ENCODE results near the gene CREB5.

The CREB5 gene

GRCh38 chr7:28804157-28804556, 391.8 kb downstream of the CREB5 start:
- TF ChIP-seq BACH2 (CRISPR knock-in tag; IDR thresholded peaks at IDR 0.05; ENCODE audit: borderline replicate concordance) (no peak), TSHZ2 (CRISPR knock-in tag; IDR thresholded peaks at IDR 0.05) (no peak), TOX (CRISPR knock-in tag; IDR thresholded peaks at IDR 0.05; ENCODE audit: borderline replicate concordance) (no peak), ZC3H10 (CRISPR knock-in tag; IDR thresholded peaks at IDR 0.05) (no peak), CREB5 (CRISPR knock-in tag; IDR thresholded peaks at IDR 0.05; ENCODE audit: low read depth) (no peak), ZNF565 (CRISPR knock-in tag; conservative IDR thresholded peaks at IDR 0.05; ENCODE audit: low read depth) (no peak), OSR1 (CRISPR knock-in tag; IDR thresholded peaks at IDR 0.05) (no peak), ZFP30 (CRISPR knock-in tag; IDR thresholded peaks at IDR 0.05) (no peak), TCF4 (CRISPR knock-in tag; IDR thresholded peaks at IDR 0.05; ENCODE audit: borderline replicate concordance) (no peak), GLIS3 (CRISPR knock-in tag; IDR thresholded peaks at IDR 0.05) (no peak)
- ATAC-seq: no peak

DNA sequence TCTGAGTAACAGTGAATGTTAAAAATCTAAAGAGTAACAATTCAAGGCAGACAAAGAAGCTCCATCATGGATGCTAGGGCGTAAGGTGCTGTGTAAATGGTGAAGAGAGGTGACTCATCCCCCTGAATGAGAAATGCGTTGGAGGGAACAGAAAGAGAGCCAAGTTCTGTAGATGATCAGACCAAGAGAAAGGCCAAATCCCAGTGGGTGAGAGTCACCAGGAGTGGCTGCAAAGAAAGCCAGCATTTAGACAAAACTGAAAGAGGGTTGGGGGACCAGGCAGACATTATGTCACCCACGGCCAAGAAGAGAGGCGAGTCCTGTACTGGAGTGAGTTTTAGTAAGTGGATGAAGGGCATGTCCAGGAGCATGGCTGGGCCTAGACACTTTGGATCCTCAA, 392.7 kb downstream of the CREB5 start:
- peak; percentile 30; the same call in 2 of the 3 replicates for ATAC-seq
- TF ChIP-seq ZNF565 (CRISPR knock-in tag; conservative IDR thresholded peaks at IDR 0.05; ENCODE audit: low read depth): no peak
- no peak for TF ChIP-seq GLIS3 (CRISPR knock-in tag; IDR thresholded peaks at IDR 0.05)
- TF ChIP-seq ARNTL (CRISPR knock-in tag; IDR thresholded peaks at IDR 0.05; ENCODE audit: borderline replicate concordance, low read depth): no peak
- no peak for TF ChIP-seq ZC3H10 (CRISPR knock-in tag; IDR thresholded peaks at IDR 0.05)
- no peak for TF ChIP-seq TCF4 (CRISPR knock-in tag; IDR thresholded peaks at IDR 0.05; ENCODE audit: borderline replicate concordance)
- TF ChIP-seq PPARA (CRISPR knock-in tag; IDR thresholded peaks at IDR 0.05; ENCODE audit: borderline replicate concordance): no peak
- no peak for TF ChIP-seq CREB5 (CRISPR knock-in tag; IDR thresholded peaks at IDR 0.05; ENCODE audit: low read depth)
- TF ChIP-seq BACH2 (CRISPR knock-in tag; IDR thresholded peaks at IDR 0.05; ENCODE audit: borderline replicate concordance): no peak

- ATAC-seq: no peak
- TF ChIP-seq ZFP30 (CRISPR knock-in tag; IDR thresholded peaks at IDR 0.05) (no peak), ZFP3 (CRISPR knock-in tag; IDR thresholded peaks at IDR 0.05) (no peak), TCF4 (CRISPR knock-in tag; IDR thresholded peaks at IDR 0.05; ENCODE audit: borderline replicate concordance) (no peak), POU6F1 (CRISPR knock-in tag; IDR thresholded peaks at IDR 0.05; ENCODE audit: borderline replicate concordance, low read depth) (no peak), RARB (CRISPR knock-in tag; IDR thresholded peaks at IDR 0.05) (no peak), ARNTL (CRISPR knock-in tag; IDR thresholded peaks at IDR 0.05; ENCODE audit: borderline replicate concordance, low read depth) (no peak), CREB5 (CRISPR knock-in tag; IDR thresholded peaks at IDR 0.05; ENCODE audit: low read depth) (no peak), OSR1 (CRISPR knock-in tag; IDR thresholded peaks at IDR 0.05) (no peak), CSDC2 (CRISPR knock-in tag; IDR thresholded peaks at IDR 0.05) (no peak), TOX (CRISPR knock-in tag; IDR thresholded peaks at IDR 0.05; ENCODE audit: borderline replicate concordance) (no peak), TSHZ2 (CRISPR knock-in tag; IDR thresholded peaks at IDR 0.05) (no peak), ZNF8 (CRISPR knock-in tag; IDR thresholded peaks at IDR 0.05) (no peak), ESRRG (CRISPR knock-in tag; IDR thresholded peaks at IDR 0.05) (no peak), ZNF565 (CRISPR knock-in tag; conservative IDR thresholded peaks at IDR 0.05; ENCODE audit: low read depth) (no peak)
Observed at GRCh38 chr7:28806841-28807240, 394.5 kb downstream of the CREB5 start.

All from SK-N-SH treated with all-trans-retinoic acid at 6 μM for 48 hours (cell line).